ENCODE data around the gene SCAP. TPM values are rescaled to one million over a fixed set of nuclear protein-coding genes. Genes with fewer than 3 reads are reported as not detected.

The SCAP gene
- total RNA-seq, 1 experiment from 2014 or later = 67.6 TPM

DNA sequence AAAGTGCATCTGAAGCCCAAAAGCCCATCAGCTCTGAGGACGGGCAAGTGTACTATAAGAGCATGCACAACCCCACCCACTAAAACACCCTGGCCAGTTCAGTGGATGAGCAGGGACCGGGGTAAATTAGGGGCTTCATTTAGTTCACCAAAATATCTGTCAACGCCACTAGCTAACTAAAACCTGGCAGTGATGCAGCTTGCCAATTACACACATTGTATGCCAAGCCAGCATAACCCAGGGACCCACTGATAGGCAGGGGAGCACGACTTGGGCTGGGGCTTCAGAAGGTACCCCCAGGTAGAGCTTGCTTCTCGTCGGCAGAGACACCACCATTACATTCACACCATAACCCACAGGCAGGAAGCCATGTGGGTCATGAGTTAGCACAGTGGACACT, 47.9 kb downstream of the SCAP start:
- no TSS peak for BruUV-seq (replicated peaks)

DNA sequence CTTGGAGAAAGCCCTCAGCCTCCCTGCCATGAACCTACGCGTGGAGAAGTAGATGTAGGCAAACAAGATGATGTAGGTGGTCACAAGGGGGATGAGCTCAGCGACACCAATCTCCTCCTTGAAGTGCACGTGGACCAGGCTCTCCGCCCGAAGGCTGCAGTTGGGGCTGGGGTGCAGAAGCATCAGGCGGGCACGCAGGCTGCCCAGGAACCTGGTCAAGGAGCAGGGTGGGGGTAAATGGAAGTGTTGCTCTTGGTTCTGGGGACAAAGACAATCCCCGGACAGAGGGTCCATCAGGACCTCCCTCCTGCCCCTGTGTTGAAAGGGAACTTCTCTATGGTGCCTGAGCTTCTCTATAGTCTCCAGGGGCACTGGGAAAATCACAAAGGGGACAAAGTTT, 49.8 kb downstream of the SCAP start:
- H3K9ac ChIP-seq (ENCODE audit: low read length) = no peak overlapping the region
- TF ChIP-seq, protein P1, sequence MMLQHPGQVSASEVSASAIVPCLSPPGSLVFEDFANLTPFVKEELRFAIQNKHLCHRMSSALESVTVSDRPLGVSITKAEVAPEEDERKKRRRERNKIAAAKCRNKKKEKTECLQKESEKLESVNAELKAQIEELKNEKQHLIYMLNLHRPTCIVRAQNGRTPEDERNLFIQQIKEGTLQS (IDR thresholded peaks at IDR 0.05) = no peak
- TF ChIP-seq, protein P2, sequence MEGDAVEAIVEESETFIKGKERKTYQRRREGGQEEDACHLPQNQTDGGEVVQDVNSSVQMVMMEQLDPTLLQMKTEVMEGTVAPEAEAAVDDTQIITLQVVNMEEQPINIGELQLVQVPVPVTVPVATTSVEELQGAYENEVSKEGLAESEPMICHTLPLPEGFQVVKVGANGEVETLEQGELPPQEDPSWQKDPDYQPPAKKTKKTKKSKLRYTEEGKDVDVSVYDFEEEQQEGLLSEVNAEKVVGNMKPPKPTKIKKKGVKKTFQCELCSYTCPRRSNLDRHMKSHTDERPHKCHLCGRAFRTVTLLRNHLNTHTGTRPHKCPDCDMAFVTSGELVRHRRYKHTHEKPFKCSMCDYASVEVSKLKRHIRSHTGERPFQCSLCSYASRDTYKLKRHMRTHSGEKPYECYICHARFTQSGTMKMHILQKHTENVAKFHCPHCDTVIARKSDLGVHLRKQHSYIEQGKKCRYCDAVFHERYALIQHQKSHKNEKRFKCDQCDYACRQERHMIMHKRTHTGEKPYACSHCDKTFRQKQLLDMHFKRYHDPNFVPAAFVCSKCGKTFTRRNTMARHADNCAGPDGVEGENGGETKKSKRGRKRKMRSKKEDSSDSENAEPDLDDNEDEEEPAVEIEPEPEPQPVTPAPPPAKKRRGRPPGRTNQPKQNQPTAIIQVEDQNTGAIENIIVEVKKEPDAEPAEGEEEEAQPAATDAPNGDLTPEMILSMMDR (IDR thresholded peaks at IDR 0.05 in 2 of 3, conservative IDR thresholded peaks at IDR 0.05 in 1 of 3; ENCODE audit: borderline replicate concordance in 1 of 3, insufficient read depth in 1 of 3, low read depth in 2 of 3, low read length in 2 of 3) = no peak
- TF ChIP-seq, protein P3, sequence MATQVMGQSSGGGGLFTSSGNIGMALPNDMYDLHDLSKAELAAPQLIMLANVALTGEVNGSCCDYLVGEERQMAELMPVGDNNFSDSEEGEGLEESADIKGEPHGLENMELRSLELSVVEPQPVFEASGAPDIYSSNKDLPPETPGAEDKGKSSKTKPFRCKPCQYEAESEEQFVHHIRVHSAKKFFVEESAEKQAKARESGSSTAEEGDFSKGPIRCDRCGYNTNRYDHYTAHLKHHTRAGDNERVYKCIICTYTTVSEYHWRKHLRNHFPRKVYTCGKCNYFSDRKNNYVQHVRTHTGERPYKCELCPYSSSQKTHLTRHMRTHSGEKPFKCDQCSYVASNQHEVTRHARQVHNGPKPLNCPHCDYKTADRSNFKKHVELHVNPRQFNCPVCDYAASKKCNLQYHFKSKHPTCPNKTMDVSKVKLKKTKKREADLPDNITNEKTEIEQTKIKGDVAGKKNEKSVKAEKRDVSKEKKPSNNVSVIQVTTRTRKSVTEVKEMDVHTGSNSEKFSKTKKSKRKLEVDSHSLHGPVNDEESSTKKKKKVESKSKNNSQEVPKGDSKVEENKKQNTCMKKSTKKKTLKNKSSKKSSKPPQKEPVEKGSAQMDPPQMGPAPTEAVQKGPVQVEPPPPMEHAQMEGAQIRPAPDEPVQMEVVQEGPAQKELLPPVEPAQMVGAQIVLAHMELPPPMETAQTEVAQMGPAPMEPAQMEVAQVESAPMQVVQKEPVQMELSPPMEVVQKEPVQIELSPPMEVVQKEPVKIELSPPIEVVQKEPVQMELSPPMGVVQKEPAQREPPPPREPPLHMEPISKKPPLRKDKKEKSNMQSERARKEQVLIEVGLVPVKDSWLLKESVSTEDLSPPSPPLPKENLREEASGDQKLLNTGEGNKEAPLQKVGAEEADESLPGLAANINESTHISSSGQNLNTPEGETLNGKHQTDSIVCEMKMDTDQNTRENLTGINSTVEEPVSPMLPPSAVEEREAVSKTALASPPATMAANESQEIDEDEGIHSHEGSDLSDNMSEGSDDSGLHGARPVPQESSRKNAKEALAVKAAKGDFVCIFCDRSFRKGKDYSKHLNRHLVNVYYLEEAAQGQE (IDR thresholded peaks at IDR 0.05; ENCODE audit: low read depth) = no peak
- TF ChIP-seq YY1 (IDR thresholded peaks at IDR 0.05; ENCODE audit: extremely low read depth, insufficient replicate concordance, low read depth, low read length) (no peak), CBX3 (IDR thresholded peaks at IDR 0.05; ENCODE audit: low read depth) (no peak), FOSL1 (IDR thresholded peaks at IDR 0.05; ENCODE audit: low read depth) (no peak), EZH2 (IDR thresholded peaks at IDR 0.05) (no peak), RAD21 (IDR thresholded peaks at IDR 0.05; ENCODE audit: low read depth) (no peak), SRF (IDR thresholded peaks at IDR 0.05; ENCODE audit: low read depth) (no peak), POLR2A (IDR thresholded peaks at IDR 0.05; ENCODE audit: borderline replicate concordance, extremely low read depth, insufficient read depth, insufficient read length) (no peak), ZFX (IDR thresholded peaks at IDR 0.05) (no peak), POLR2AphosphoS5 (IDR thresholded peaks at IDR 0.05; ENCODE audit: low read depth, low read length) (no peak)

More for the DNA sequence above, 47.9 kb downstream of the SCAP start:
- DNase-seq (ENCODE audit: low read depth, low spot score) = no peak
- Histone ChIP-seq H3K9me2 (ENCODE audit: insufficient read depth) (no peaks in the 10 kb centered on the region), H3K36me3 (ENCODE audit: control insufficient read depth in 1 of 2, insufficient read depth in 2 of 2, low read length in 2 of 2) (peaks cover 5 to 9% of the 10 kb centered on the region in 2 experiments; a peak in 2 of 4 replicates), H3K27ac (ENCODE audit: low read depth, low read length) (no peak overlapping the region), H3K4me3 (replicated peaks in 1 of 2; ENCODE audit: low read depth in 1 of 2, low read length in 2 of 2) (no peak overlapping the region), H4K20me1 (ENCODE audit: insufficient read depth) (peaks cover 5% of the 10 kb centered on the region; the same call in 1 of the 2 replicates), H3K27me3 (ENCODE audit: insufficient read depth, low read length) (no peaks in the 10 kb centered on the region), H2AFZ (ENCODE audit: low read depth, low read length, poor library complexity, severe bottlenecking) (no peak overlapping the region), H3K4me1 (ENCODE audit: control insufficient read depth in 1 of 2, insufficient read depth in 2 of 2, low read length in 2 of 2) (no peaks in the 10 kb centered on the region), H3K4me2 (ENCODE audit: low read length) (no peak overlapping the region), H3K9ac (ENCODE audit: low read length) (no peak overlapping the region), H3K9me3 (ENCODE audit: control insufficient read depth in 1 of 2, insufficient read depth in 1 of 2, low read depth in 1 of 2, low read length in 2 of 2) (no peaks in the 10 kb centered on the region), H3K79me2 (ENCODE audit: insufficient read depth, low read length) (peaks cover 4% of the 10 kb centered on the region; the same call in 1 of the 2 replicates)
- no peak for ATAC-seq
- intact Hi-C loops (cut with micrococcal nuclease) = no loop called here
- no peak for TF ChIP-seq SP1 (IDR thresholded peaks at IDR 0.05; ENCODE audit: low read depth)
- no peak for TF ChIP-seq YY1 (IDR thresholded peaks at IDR 0.05; ENCODE audit: extremely low read depth, insufficient replicate concordance, low read depth, low read length)
- no peak for TF ChIP-seq FOSL1 (IDR thresholded peaks at IDR 0.05; ENCODE audit: low read depth)
- no peak for TF ChIP-seq JUND (IDR thresholded peaks at IDR 0.05)
- TF ChIP-seq POLR2A (IDR thresholded peaks at IDR 0.05; ENCODE audit: borderline replicate concordance, extremely low read depth, insufficient read depth, insufficient read length) = no peak
- no peak for TF ChIP-seq CEBPB (IDR thresholded peaks at IDR 0.05; ENCODE audit: low read depth)
- no peak for TF ChIP-seq ZNF274 (IDR thresholded peaks at IDR 0.05; ENCODE audit: low read depth, low read length)
- no peak for TF ChIP-seq CBX3 (IDR thresholded peaks at IDR 0.05; ENCODE audit: low read depth)
- no peak for TF ChIP-seq SRF (IDR thresholded peaks at IDR 0.05; ENCODE audit: low read depth)
- no peak for TF ChIP-seq POLR2AphosphoS5 (IDR thresholded peaks at IDR 0.05; ENCODE audit: low read depth, low read length)
- no peak for TF ChIP-seq SIN3A (IDR thresholded peaks at IDR 0.05; ENCODE audit: low read depth)
- TF ChIP-seq EZH2 (IDR thresholded peaks at IDR 0.05) = no peak
- CTCF ChIA-PET = no interaction called here
- POLR2A ChIA-PET = no interaction called here
- RAD21 ChIA-PET (ENCODE audit: low non-redundant PET in 1 of 2, low total read pairs in 2 of 2, uncharacterized antibody in 2 of 2, unreplicated experiment in 2 of 2) = no interaction called here

More for the DNA sequence above, 49.8 kb downstream of the SCAP start:
- DNase-seq (ENCODE audit: low read depth, low spot score) (no peak), ATAC-seq (no peak)
- no peaks in the 10 kb centered on the region; the same call in 1 of the 2 replicates for H3K79me2 ChIP-seq (ENCODE audit: insufficient read depth, low read length)
- no peak overlapping the region for H3K4me3 ChIP-seq (replicated peaks in 1 of 2; ENCODE audit: low read depth in 1 of 2, low read length in 2 of 2)
- no peaks in the 10 kb centered on the region for H4K20me1 ChIP-seq (ENCODE audit: insufficient read depth)
- no peak overlapping the region for H2AFZ ChIP-seq (ENCODE audit: low read depth, low read length, poor library complexity, severe bottlenecking)
- BruUV-seq (replicated peaks) = no TSS peak
- ChIA-PET CTCF (interaction anchor here (0.6 kb wide), 1 partner anchor 12 kb away, joined by 4 read pairs; no protein-coding TSS in a partner anchor), POLR2A (no interaction called here), RAD21 (ENCODE audit: low non-redundant PET in 1 of 2, low total read pairs in 2 of 2, uncharacterized antibody in 2 of 2, unreplicated experiment in 2 of 2) (no interaction called here)
- H3K36me3 ChIP-seq (ENCODE audit: control insufficient read depth in 1 of 2, insufficient read depth in 2 of 2, low read length in 2 of 2) = peaks cover 2 to 13% of the 10 kb centered on the region in 2 experiments; a peak in 2 of 4 replicates
- H3K4me1 ChIP-seq (ENCODE audit: control insufficient read depth in 1 of 2, insufficient read depth in 2 of 2, low read length in 2 of 2) = peaks cover 5 to 7% of the 10 kb centered on the region in 2 experiments; a peak in 2 of 4 replicates
- H3K4me2 ChIP-seq (ENCODE audit: low read length) = no peak overlapping the region
- H3K27ac ChIP-seq (ENCODE audit: low read depth, low read length) = no peak overlapping the region
- H3K9me3 ChIP-seq (ENCODE audit: control insufficient read depth in 1 of 2, insufficient read depth in 1 of 2, low read depth in 1 of 2, low read length in 2 of 2) = no peaks in the 10 kb centered on the region
- H3K27me3 ChIP-seq (ENCODE audit: insufficient read depth, low read length) = no peaks in the 10 kb centered on the region
- intact Hi-C loops (cut with micrococcal nuclease) = no loop called here
- H3K9me2 ChIP-seq (ENCODE audit: insufficient read depth) = no peaks in the 10 kb centered on the region

All from HCT116 (cell line).